ENCODE results near the gene TINAGL1. TPM values are rescaled to one million over a fixed set of nuclear protein-coding genes. Genes with fewer than 3 reads are reported as not detected.

The TINAGL1 gene
- total RNA-seq, 1 donor from 2014 or later = 5.7 TPM

- H3K79me2 ChIP-seq (ENCODE audit: insufficient read depth, low read length) = no peaks in the 10 kb centered on the region
- H3K27me3 ChIP-seq (ENCODE audit: insufficient read depth, low read length) = peaks cover 3% of the 10 kb centered on the region
- H3K36me3 ChIP-seq (ENCODE audit: insufficient read depth, low read length) = no peaks in the 10 kb centered on the region
- H4K20me1 ChIP-seq (ENCODE audit: insufficient read depth, low read length) = no peaks in the 10 kb centered on the region
- H3K4me3 ChIP-seq (ENCODE audit: insufficient read depth, low read depth, low read length) = no peak overlapping the region
- DNase-seq (ENCODE audit: low read depth) (no peak), FAIRE-seq (no peak)
- no peak overlapping the region for H3K4me2 ChIP-seq (ENCODE audit: low read length)
- H2AFZ ChIP-seq (ENCODE audit: low read depth, low read length) = no peak overlapping the region
- H3K27ac Mint-ChIP-seq (ENCODE audit: unreplicated experiment) = no peak overlapping the region
- H3K27me3 Mint-ChIP-seq (ENCODE audit: low read depth, unreplicated experiment) = no peaks in the 10 kb centered on the region
- H3K9ac ChIP-seq (ENCODE audit: low read length) = no peak overlapping the region
- no peaks in the 10 kb centered on the region for H3K9me3 ChIP-seq (ENCODE audit: insufficient read depth, low read depth, low read length)
- no peak overlapping the region for H3K4me3 Mint-ChIP-seq (ENCODE audit: unreplicated experiment)
- H3K27ac ChIP-seq (ENCODE audit: low read depth, low read length) = no peak overlapping the region
- H3K36me3 Mint-ChIP-seq (ENCODE audit: low read depth, unreplicated experiment) = no peaks in the 10 kb centered on the region
- H3K9me3 Mint-ChIP-seq (ENCODE audit: unreplicated experiment) = peaks cover 10% of the 10 kb centered on the region
- TF ChIP-seq, protein P1, sequence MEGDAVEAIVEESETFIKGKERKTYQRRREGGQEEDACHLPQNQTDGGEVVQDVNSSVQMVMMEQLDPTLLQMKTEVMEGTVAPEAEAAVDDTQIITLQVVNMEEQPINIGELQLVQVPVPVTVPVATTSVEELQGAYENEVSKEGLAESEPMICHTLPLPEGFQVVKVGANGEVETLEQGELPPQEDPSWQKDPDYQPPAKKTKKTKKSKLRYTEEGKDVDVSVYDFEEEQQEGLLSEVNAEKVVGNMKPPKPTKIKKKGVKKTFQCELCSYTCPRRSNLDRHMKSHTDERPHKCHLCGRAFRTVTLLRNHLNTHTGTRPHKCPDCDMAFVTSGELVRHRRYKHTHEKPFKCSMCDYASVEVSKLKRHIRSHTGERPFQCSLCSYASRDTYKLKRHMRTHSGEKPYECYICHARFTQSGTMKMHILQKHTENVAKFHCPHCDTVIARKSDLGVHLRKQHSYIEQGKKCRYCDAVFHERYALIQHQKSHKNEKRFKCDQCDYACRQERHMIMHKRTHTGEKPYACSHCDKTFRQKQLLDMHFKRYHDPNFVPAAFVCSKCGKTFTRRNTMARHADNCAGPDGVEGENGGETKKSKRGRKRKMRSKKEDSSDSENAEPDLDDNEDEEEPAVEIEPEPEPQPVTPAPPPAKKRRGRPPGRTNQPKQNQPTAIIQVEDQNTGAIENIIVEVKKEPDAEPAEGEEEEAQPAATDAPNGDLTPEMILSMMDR (IDR thresholded peaks at IDR 0.05; ENCODE audit: insufficient read depth, low read depth, low read length) = no peak
- no peak for TF ChIP-seq EZH2 (IDR thresholded peaks at IDR 0.05; ENCODE audit: insufficient read depth, low read length)
- no peaks in the 10 kb centered on the region for H3K4me1 ChIP-seq (ENCODE audit: insufficient read depth, low read length)
- H3K4me1 Mint-ChIP-seq (ENCODE audit: low read depth, unreplicated experiment) = no peaks in the 10 kb centered on the region
Observed at GRCh38 chr1:31556481-31557006, 19.8 kb upstream of the TINAGL1 start.

GRCh38 chr1:31559715-31560114 is 16.6 kb upstream of the TINAGL1 start:
- FAIRE-seq (no peak), DNase-seq (ENCODE audit: low read depth) (no peak)
- peaks cover 4% of the 10 kb centered on the region for H3K4me1 ChIP-seq (ENCODE audit: insufficient read depth, low read length)
- no peak overlapping the region for H2AFZ ChIP-seq (ENCODE audit: low read depth, low read length)
- H3K36me3 ChIP-seq (ENCODE audit: insufficient read depth, low read length) = no peaks in the 10 kb centered on the region
- H3K4me2 ChIP-seq (ENCODE audit: low read length) = no peak overlapping the region
- H3K4me1 Mint-ChIP-seq (ENCODE audit: low read depth, unreplicated experiment) = peaks cover 18% of the 10 kb centered on the region
- no peaks in the 10 kb centered on the region for H3K9me3 ChIP-seq (ENCODE audit: insufficient read depth, low read depth, low read length)
- no peak overlapping the region for H3K4me3 ChIP-seq (ENCODE audit: insufficient read depth, low read depth, low read length)
- H3K27ac Mint-ChIP-seq (ENCODE audit: unreplicated experiment) = no peak overlapping the region
- H3K36me3 Mint-ChIP-seq (ENCODE audit: low read depth, unreplicated experiment) = no peaks in the 10 kb centered on the region
- peaks cover 4% of the 10 kb centered on the region for H3K27me3 Mint-ChIP-seq (ENCODE audit: low read depth, unreplicated experiment)
- H3K27me3 ChIP-seq (ENCODE audit: insufficient read depth, low read length) = no peaks in the 10 kb centered on the region
- H3K79me2 ChIP-seq (ENCODE audit: insufficient read depth, low read length) = no peaks in the 10 kb centered on the region
- TF ChIP-seq, protein P1 (IDR thresholded peaks at IDR 0.05; ENCODE audit: insufficient read depth, low read depth, low read length) = no peak
- TF ChIP-seq EZH2 (IDR thresholded peaks at IDR 0.05; ENCODE audit: insufficient read depth, low read length) = no peak
- H3K27ac ChIP-seq (ENCODE audit: low read depth, low read length) = no peak overlapping the region
- H3K9me3 Mint-ChIP-seq (ENCODE audit: unreplicated experiment) = peaks cover 10% of the 10 kb centered on the region
- H3K9ac ChIP-seq (ENCODE audit: low read length) = no peak overlapping the region
- H4K20me1 ChIP-seq (ENCODE audit: insufficient read depth, low read length) = no peaks in the 10 kb centered on the region
- no peak overlapping the region for H3K4me3 Mint-ChIP-seq (ENCODE audit: unreplicated experiment)

GRCh38 chr1:31560394-31560793 is 15.9 kb upstream of the TINAGL1 start:
- no peaks in the 10 kb centered on the region for H4K20me1 ChIP-seq (ENCODE audit: insufficient read depth, low read length)
- H3K4me3 ChIP-seq (ENCODE audit: insufficient read depth, low read depth, low read length) = no peak overlapping the region
- no peak overlapping the region for H2AFZ ChIP-seq (ENCODE audit: low read depth, low read length)
- H3K36me3 Mint-ChIP-seq (ENCODE audit: low read depth, unreplicated experiment) = no peaks in the 10 kb centered on the region
- no peak overlapping the region for H3K27ac ChIP-seq (ENCODE audit: low read depth, low read length)
- no peaks in the 10 kb centered on the region for H3K36me3 ChIP-seq (ENCODE audit: insufficient read depth, low read length)
- no peak overlapping the region for H3K27ac Mint-ChIP-seq (ENCODE audit: unreplicated experiment)
- no peaks in the 10 kb centered on the region for H3K27me3 ChIP-seq (ENCODE audit: insufficient read depth, low read length)
- no peaks in the 10 kb centered on the region for H3K79me2 ChIP-seq (ENCODE audit: insufficient read depth, low read length)
- H3K4me1 ChIP-seq (ENCODE audit: insufficient read depth, low read length) = peaks cover 4% of the 10 kb centered on the region
- peaks cover 18% of the 10 kb centered on the region for H3K4me1 Mint-ChIP-seq (ENCODE audit: low read depth, unreplicated experiment)
- no peak overlapping the region for H3K9ac ChIP-seq (ENCODE audit: low read length)
- TF ChIP-seq, protein P1 (IDR thresholded peaks at IDR 0.05; ENCODE audit: insufficient read depth, low read depth, low read length) = no peak
- no peak for TF ChIP-seq EZH2 (IDR thresholded peaks at IDR 0.05; ENCODE audit: insufficient read depth, low read length)
- H3K4me2 ChIP-seq (ENCODE audit: low read length) = no peak overlapping the region
- H3K4me3 Mint-ChIP-seq (ENCODE audit: unreplicated experiment) = no peak overlapping the region
- FAIRE-seq (no peak), DNase-seq (ENCODE audit: low read depth) (no peak)
- H3K9me3 Mint-ChIP-seq (ENCODE audit: unreplicated experiment) = peaks cover 10% of the 10 kb centered on the region
- H3K9me3 ChIP-seq (ENCODE audit: insufficient read depth, low read depth, low read length) = no peaks in the 10 kb centered on the region
- peaks cover 4% of the 10 kb centered on the region for H3K27me3 Mint-ChIP-seq (ENCODE audit: low read depth, unreplicated experiment)

Data from astrocyte (in vitro differentiated cells and primary cell).